HepG2 (cell line): Measurements from ENCODE around the gene GALNT9. TPM values are rescaled to one million over a fixed set of nuclear protein-coding genes. Genes with fewer than 3 reads are reported as not detected.

Source experiments
- ATAC-seq: fragments of 200-7000 bp; cut with Tn5 transposase; 3 replicates; pipeline ENCODE4 v1.9.1; 2020; ENCODE audit warnings: mild to moderate bottlenecking, moderate library complexity
- BruUV-seq: library from RNA; stranded (reverse); fragments of 400-500 nt; replicated peaks from 2 replicates; lab custom pipeline; 2021; lab: Mats Ljungman, UMichigan
- CTCF ChIA-PET: fragments of 300-600 bp; formaldehyde crosslinking; extraction: SDS; loops from one replicate; lab custom pipeline; 2021; ENCODE audit warnings: low total read pairs, inconsistent platforms, low intra/inter-chr PET ratio; lab: Yijun Ruan, JAX
- POLR2A ChIA-PET: fragments of 350-600 bp; sonication (Branson Sonifier 250); formaldehyde crosslinking; loops from one replicate; lab custom pipeline; 2020; ENCODE audit warnings: antibody characterized with exemption, inconsistent platforms; lab: Yijun Ruan, JAX
- DNase-seq: peaks from one replicate; pipeline ENCODE4 v3.0.0-alpha.2; 2015; ENCODE audit warnings: low spot score
- FAIRE-seq: peaks from 3 replicates; lab custom pipeline; 2011; peaks lifted over from hg19 to GRCh38; lab: Jason Lieb, UNC
- H2AFZ ChIP-seq: one replicate; pipeline ENCODE4 v1.6.1; 2011; ENCODE audit warnings: low read length, inconsistent platforms
- H3K27ac ChIP-seq: fragments of 300-600 bp; 3 replicates; pipeline ENCODE4 v1.8.0; 2011; ENCODE audit warnings: mixed run types, mild to moderate bottlenecking, mixed read lengths, low read length, inconsistent platforms; ENCODE audit not compliant: insufficient read depth; ENCODE audit errors: extremely low read length
- H3K27me3 ChIP-seq, 2 experiments: fragments of 200-600 bp in 1 of 2; 2 replicates in 1 of 2; 3 replicates in 1 of 2; pipeline versions ENCODE4 v1.6.0 to v1.8.0; 2011; ENCODE audit warnings: low read length in 2 of 2, mild to moderate bottlenecking in 2 of 2, moderate library complexity in 2 of 2, inconsistent platforms in 1 of 2; ENCODE audit not compliant: insufficient read depth in 2 of 2, control insufficient read depth in 1 of 2
- H3K36me3 ChIP-seq, 2 experiments: fragments of 200-600 bp in 1 of 2; replicated peaks in 1 of 2; 2 replicates in 1 of 2; 3 replicates in 1 of 2; pipeline versions ENCODE4 v1.5.1 to v1.8.0; 2011; ENCODE audit warnings: low read length in 2 of 2, inconsistent platforms in 1 of 2; ENCODE audit not compliant: insufficient read depth in 2 of 2, control insufficient read depth in 1 of 2
- H3K4me1 ChIP-seq: 2 replicates; pipeline ENCODE4 v1.5.1; 2012; ENCODE audit warnings: low read length, inconsistent platforms; ENCODE audit not compliant: insufficient read depth
- H3K4me2 ChIP-seq: 2 replicates; pipeline ENCODE4 v1.6.0; 2011; ENCODE audit warnings: low read depth, low read length, inconsistent platforms
- H3K4me3 ChIP-seq, 3 experiments: fragments of 200-600 bp in 1 of 3; sonication (generic), shearing (Covaris generic) in 1 of 3; replicated peaks in 1 of 3; 2 replicates each; pipeline ENCODE4 v1.5.1; 2011 to 2016; ENCODE audit warnings: low read length in 3 of 3, inconsistent platforms in 2 of 3, low read depth in 2 of 3, mild to moderate bottlenecking in 2 of 3, control low read depth in 1 of 3, mixed read lengths in 1 of 3; ENCODE audit not compliant: insufficient read depth in 1 of 3
- H3K79me2 ChIP-seq: one replicate; pipeline ENCODE4 v1.6.1; 2011; ENCODE audit warnings: low read length, inconsistent platforms; ENCODE audit not compliant: insufficient read depth
- H3K9ac ChIP-seq: 2 replicates; pipeline ENCODE4 v1.6.0; 2011; ENCODE audit warnings: mild to moderate bottlenecking, low read depth, low read length, inconsistent platforms; ENCODE audit not compliant: insufficient read depth
- H3K9me3 ChIP-seq: 2 replicates; pipeline ENCODE4 v1.5.1; 2012; ENCODE audit warnings: mild to moderate bottlenecking, low read length
- H4K20me1 ChIP-seq: 2 replicates; pipeline ENCODE4 v1.6.0; 2011; ENCODE audit warnings: inconsistent platforms, mild to moderate bottlenecking, low read length, moderate library complexity; ENCODE audit not compliant: insufficient read depth
- CEBPB ChIP-seq: IDR thresholded peaks from 2 replicates; pipeline ENCODE4 v1.6.1; 2011; ENCODE audit warnings: low read depth, low read length, improper control_type of control experiment, borderline replicate concordance
- JARID2 ChIP-seq: sonication (generic); formaldehyde crosslinking; IDR thresholded peaks from 2 replicates; pipeline ENCODE4 v1.8.1; 2023; ENCODE audit warnings: missing genetic modification reagents, inconsistent platforms; ENCODE audit not compliant: insufficient replicate concordance
- PAWR ChIP-seq: sonication (generic); formaldehyde crosslinking; IDR thresholded peaks from 2 replicates; pipeline ENCODE4 v1.4.0; 2020; ENCODE audit warnings: missing genetic modification reagents, mild to moderate bottlenecking, borderline replicate concordance
- RORA ChIP-seq: sonication (generic); formaldehyde crosslinking; IDR thresholded peaks from 2 replicates; pipeline ENCODE4 v1.5.0; 2020; ENCODE audit warnings: mild to moderate bottlenecking, missing genetic modification reagents, moderate library complexity
- WGBS: methylation state at CpG from one replicate; pipeline ENCODE4 v1.1.6; 2017; ENCODE audit warnings: low lambda C conversion rate; 5-methylcytosine and 5-hydroxymethylcytosine counted together
- in situ Hi-C: cut with HindIII; loops from 2 replicates; pipeline ENCODE4 v1.10.0; 2017; ENCODE audit warnings: low pct_unique_long_range_greater_than_20kb; ENCODE audit not compliant: extremely low pct_ligation_motif_present
- intact Hi-C: fragments of 100-400 bp; cut with micrococcal nuclease; formaldehyde crosslinking; loops from one replicate; pipeline ENCODE4 v1.10.0; 2022; ENCODE audit not compliant: unreplicated experiment
- polyA plus RNA-seq, 8 experiments: library from polyadenylated mRNA; depleted of rRNA in 3 of 8; stranded (reverse) in 7 of 8; unstranded in 1 of 8; fragments of >200 nt; fragmentation: Illumina TruSeq in 4 of 8; extraction: Trizol in 4 of 8; gene quantifications; 2 replicates each; pipeline versions ENCODE4 v1.2.1 to v1.2.3, GENCODE V29; 2011 to 2016; ENCODE audit warnings: low read depth in 4 of 8, missing spikeins in 1 of 8, mixed read lengths in 1 of 8; ENCODE audit not compliant: insufficient read depth in 1 of 8
- total RNA-seq, 5 experiments: library from RNA; depleted of rRNA; stranded (reverse); fragments of >200 nt; fragmentation: Illumina TruSeq; extraction: Trizol; gene quantifications; 2 replicates each; pipeline ENCODE4 v1.2.3, GENCODE V29; 2016; ENCODE audit warnings: low read depth in 1 of 5
- TF ChIP-seq, protein P1 (sequence below): fragments of 450-650 bp; IDR thresholded peaks from 2 replicates; pipeline ENCODE4 v1.6.1; 2016

Gene GALNT9
- total and polyA plus RNA-seq, 2 of the 13 experiments (the other 11 are each of a cell fraction or from before 2014, with no cell fraction given), result 0.04 TPM; not detected in 1

GRCh38 chr12:132255642-132256041 is 73.7 kb downstream of the GALNT9 start:
- peaks cover 26 to 80% of the 10 kb centered on the region in 2 experiments for H3K27me3 ChIP-seq
- no peaks in the 10 kb centered on the region for H3K79me2 ChIP-seq
- no peak for DNase-seq
- H3K27ac ChIP-seq, result no peak overlapping the region
- whole genome bisulfite sequencing, result 17% methylated on average over 14 of the region's 20 CpGs
- in situ Hi-C loops (no loop called here), intact Hi-C loops (no loop called here)
- H3K4me3 ChIP-seq, result no peak overlapping the region
- no peak overlapping the region for H3K4me2 ChIP-seq
- no peak overlapping the region for H3K9ac ChIP-seq
- FAIRE-seq, result no peak
- 0 out of 2 replicates have a peak, but pooled peaks cover 2% of the 10 kb centered on the region for H4K20me1 ChIP-seq
- ATAC-seq, result no peak
- H3K4me1 ChIP-seq, result no peaks in the 10 kb centered on the region
- H2AFZ ChIP-seq, result no peak overlapping the region
- H3K9me3 ChIP-seq, result no peaks in the 10 kb centered on the region
- POLR2A ChIA-PET, result no interaction called here
- no peaks in the 10 kb centered on the region for H3K36me3 ChIP-seq
- BruUV-seq, result no TSS peak
- CTCF ChIA-PET, result no interaction called here
- TF ChIP-seq PAWR (CRISPR knock-in tag), result no peak
- TF ChIP-seq RORA (CRISPR knock-in tag), result no peak
- TF ChIP-seq, protein P1, sequence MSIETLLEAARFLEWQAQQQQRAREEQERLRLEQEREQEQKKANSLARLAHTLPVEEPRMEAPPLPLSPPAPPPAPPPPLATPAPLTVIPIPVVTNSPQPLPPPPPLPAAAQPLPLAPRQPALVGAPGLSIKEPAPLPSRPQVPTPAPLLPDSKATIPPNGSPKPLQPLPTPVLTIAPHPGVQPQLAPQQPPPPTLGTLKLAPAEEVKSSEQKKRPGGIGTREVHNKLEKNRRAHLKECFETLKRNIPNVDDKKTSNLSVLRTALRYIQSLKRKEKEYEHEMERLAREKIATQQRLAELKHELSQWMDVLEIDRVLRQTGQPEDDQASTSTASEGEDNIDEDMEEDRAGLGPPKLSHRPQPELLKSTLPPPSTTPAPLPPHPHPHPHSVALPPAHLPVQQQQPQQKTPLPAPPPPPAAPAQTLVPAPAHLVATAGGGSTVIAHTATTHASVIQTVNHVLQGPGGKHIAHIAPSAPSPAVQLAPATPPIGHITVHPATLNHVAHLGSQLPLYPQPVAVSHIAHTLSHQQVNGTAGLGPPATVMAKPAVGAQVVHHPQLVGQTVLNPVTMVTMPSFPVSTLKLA, result peak; percentile 70
- TF ChIP-seq CEBPB, result peak; percentile 41; the same call in 1 of the 2 replicates
- no peak for TF ChIP-seq JARID2

- peaks cover 27 to 79% of the 10 kb centered on the region in 2 experiments for H3K27me3 ChIP-seq
- BruUV-seq, result no TSS peak
- POLR2A ChIA-PET, result no interaction called here
Observed at GRCh38 chr12:132253698-132254480, 75.5 kb downstream of the GALNT9 start.

More at GRCh38 chr12:132253698-132254480, 75.5 kb downstream of the GALNT9 start:
- no peak for ATAC-seq
- WGBS, result 17% methylated on average over 17 of the region's 18 CpGs
- Histone ChIP-seq H3K4me3 (no peak overlapping the region), H3K36me3 (no peaks in the 10 kb centered on the region), H3K9ac (no peak overlapping the region), H3K9me3 (no peaks in the 10 kb centered on the region), H3K79me2 (no peaks in the 10 kb centered on the region), H4K20me1 (0 out of 2 replicates have a peak, but pooled peaks cover 2% of the 10 kb centered on the region), H3K27ac (no peak overlapping the region), H3K4me2 (no peak overlapping the region), H2AFZ (no peak overlapping the region), H3K4me1 (no peaks in the 10 kb centered on the region)
- FAIRE-seq, result no peak
- CTCF ChIA-PET, result no interaction called here
- intact Hi-C loops, result no loop called here
- no peak for DNase-seq
- in situ Hi-C loops, result no loop called here
